Astrocyte (in vitro differentiated cells and primary cell): ENCODE results near the gene WDR64.

Source experiments
- EZH2 ChIP-seq: IDR thresholded peaks from 2 replicates; pipeline ENCODE4 v1.6.1; 2012; ENCODE audit warnings: mild to moderate bottlenecking, low read length, inconsistent platforms; ENCODE audit not compliant: insufficient read depth
- TF ChIP-seq, protein P1 (sequence below): IDR thresholded peaks from 2 replicates; pipeline ENCODE4 v1.5.1; 2011; ENCODE audit warnings: low read depth, mild to moderate bottlenecking, inconsistent platforms, low read length, moderate library complexity; ENCODE audit not compliant: insufficient read depth

DNA sequence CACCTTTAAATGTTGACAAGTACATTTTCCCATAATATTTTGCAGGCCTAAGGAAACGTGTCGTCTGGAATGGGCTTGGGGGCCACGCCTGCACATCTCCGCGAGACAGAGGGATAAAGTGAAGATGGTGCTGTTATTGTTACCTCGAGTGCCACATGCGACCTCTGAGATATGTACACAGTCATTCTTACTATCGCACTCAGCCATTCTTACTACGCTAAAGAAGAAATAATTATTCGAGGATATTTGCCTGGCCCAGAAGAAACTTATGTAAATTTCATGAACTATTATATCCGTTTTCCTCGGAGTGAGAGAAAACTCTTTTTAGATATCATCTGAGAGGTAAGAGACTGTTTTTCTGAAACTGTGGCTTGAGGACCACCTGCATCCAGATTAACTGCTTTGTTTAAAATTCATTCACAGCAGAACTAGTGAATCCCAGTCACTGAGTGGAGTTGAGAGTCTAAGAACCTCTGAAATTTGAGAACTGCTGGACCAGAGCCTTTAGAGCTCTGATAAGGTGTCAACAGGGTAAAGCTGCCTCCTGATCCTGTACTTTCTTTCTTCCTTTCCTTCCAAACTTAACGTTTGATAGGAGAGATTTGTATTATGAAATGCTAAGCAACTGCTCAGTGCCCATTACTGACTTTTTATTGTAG, 196.7 kb downstream of the WDR64 start:
- TF ChIP-seq, protein P1, sequence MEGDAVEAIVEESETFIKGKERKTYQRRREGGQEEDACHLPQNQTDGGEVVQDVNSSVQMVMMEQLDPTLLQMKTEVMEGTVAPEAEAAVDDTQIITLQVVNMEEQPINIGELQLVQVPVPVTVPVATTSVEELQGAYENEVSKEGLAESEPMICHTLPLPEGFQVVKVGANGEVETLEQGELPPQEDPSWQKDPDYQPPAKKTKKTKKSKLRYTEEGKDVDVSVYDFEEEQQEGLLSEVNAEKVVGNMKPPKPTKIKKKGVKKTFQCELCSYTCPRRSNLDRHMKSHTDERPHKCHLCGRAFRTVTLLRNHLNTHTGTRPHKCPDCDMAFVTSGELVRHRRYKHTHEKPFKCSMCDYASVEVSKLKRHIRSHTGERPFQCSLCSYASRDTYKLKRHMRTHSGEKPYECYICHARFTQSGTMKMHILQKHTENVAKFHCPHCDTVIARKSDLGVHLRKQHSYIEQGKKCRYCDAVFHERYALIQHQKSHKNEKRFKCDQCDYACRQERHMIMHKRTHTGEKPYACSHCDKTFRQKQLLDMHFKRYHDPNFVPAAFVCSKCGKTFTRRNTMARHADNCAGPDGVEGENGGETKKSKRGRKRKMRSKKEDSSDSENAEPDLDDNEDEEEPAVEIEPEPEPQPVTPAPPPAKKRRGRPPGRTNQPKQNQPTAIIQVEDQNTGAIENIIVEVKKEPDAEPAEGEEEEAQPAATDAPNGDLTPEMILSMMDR = no peak
- no peak for TF ChIP-seq EZH2
